H9 (cell line): Measurements from ENCODE around the gene AP1S1. TPM values are rescaled to one million over a fixed set of nuclear protein-coding genes. Genes with fewer than 3 reads are reported as not detected.

Experiments
- DNase-seq: peaks from one replicate; pipeline ENCODE4 v3.0.0-alpha.2; 2017
- H2AFZ ChIP-seq: one replicate; pipeline ENCODE4 v1.6.1; 2013; ENCODE audit warnings: mild to moderate bottlenecking, low read length, control low read depth, moderate library complexity
- H2AK5ac ChIP-seq: 2 replicates; pipeline ENCODE4 v1.6.1; 2013; ENCODE audit warnings: low read length, control low read depth, mixed read lengths; ENCODE audit not compliant: insufficient read length
- H2BK120ac ChIP-seq: one replicate; pipeline ENCODE4 v1.6.1; 2013; ENCODE audit warnings: low read depth, mild to moderate bottlenecking, low read length, control low read depth, inconsistent platforms; ENCODE audit not compliant: poor library complexity, severe bottlenecking
- H2BK12ac ChIP-seq: 2 replicates; pipeline ENCODE4 v1.6.1; 2013; ENCODE audit warnings: low read length, control low read depth, mixed read lengths, low read depth; ENCODE audit not compliant: insufficient read length
- H2BK15ac ChIP-seq: 2 replicates; pipeline ENCODE4 v1.6.1; 2013; ENCODE audit warnings: low read depth, low read length, control low read depth
- H2BK20ac ChIP-seq: one replicate; pipeline ENCODE4 v1.6.1; 2013; ENCODE audit warnings: low read depth, mild to moderate bottlenecking, low read length, control low read depth, inconsistent platforms; ENCODE audit not compliant: poor library complexity, severe bottlenecking
- H2BK5ac ChIP-seq: 2 replicates; pipeline ENCODE4 v1.6.1; 2013; ENCODE audit warnings: low read length, control low read depth, mixed read lengths; ENCODE audit not compliant: insufficient read length
- H3K14ac ChIP-seq: 2 replicates; pipeline ENCODE4 v1.6.1; 2013; ENCODE audit warnings: low read length, control low read depth; ENCODE audit not compliant: insufficient read depth
- H3K18ac ChIP-seq: 2 replicates; pipeline ENCODE4 v1.6.1; 2013; ENCODE audit warnings: low read depth, mild to moderate bottlenecking, mixed read lengths, low read length, control low read depth; ENCODE audit not compliant: insufficient read length
- H3K23ac ChIP-seq: 2 replicates; pipeline ENCODE4 v1.6.1; 2013; ENCODE audit warnings: low read length, control low read depth, mixed read lengths, low read depth; ENCODE audit not compliant: insufficient read length
- H3K23me2 ChIP-seq: 2 replicates; pipeline ENCODE4 v1.6.1; 2013; ENCODE audit warnings: low read depth, mild to moderate bottlenecking, mixed read lengths, low read length, control low read depth; ENCODE audit not compliant: insufficient read length, poor library complexity, severe bottlenecking
- H3K27ac ChIP-seq: 2 replicates; pipeline ENCODE4 v1.5.1; 2013; ENCODE audit warnings: low read length, control low read depth, mixed read lengths, low read depth; ENCODE audit not compliant: insufficient read length
- H3K27me3 ChIP-seq: 2 replicates; pipeline ENCODE4 v1.6.1; 2013; ENCODE audit warnings: low read length, control low read depth, inconsistent platforms; ENCODE audit not compliant: insufficient read depth
- H3K4ac ChIP-seq: 2 replicates; pipeline ENCODE4 v1.6.1; 2013; ENCODE audit warnings: low read depth, mild to moderate bottlenecking, control low read depth, inconsistent platforms, low read length, moderate library complexity
- H3K4me1 ChIP-seq: 2 replicates; pipeline ENCODE4 v1.6.1; 2013; ENCODE audit warnings: low read length, control low read depth, inconsistent platforms; ENCODE audit not compliant: insufficient read depth
- H3K4me2 ChIP-seq: 2 replicates; pipeline ENCODE4 v1.6.1; 2013; ENCODE audit warnings: low read length, control low read depth, mixed read lengths; ENCODE audit not compliant: insufficient read length, insufficient read depth
- H3K56ac ChIP-seq: 2 replicates; pipeline ENCODE4 v1.6.1; 2013; ENCODE audit warnings: low read depth, mild to moderate bottlenecking, mixed read lengths, low read length, control low read depth; ENCODE audit not compliant: insufficient read length
- H3K79me1 ChIP-seq: 2 replicates; pipeline ENCODE4 v1.6.1; 2013; ENCODE audit warnings: low read depth, mild to moderate bottlenecking, moderate library complexity, low read length, control low read depth, inconsistent platforms; ENCODE audit not compliant: insufficient read depth, poor library complexity, severe bottlenecking
- H3K79me2 ChIP-seq: 2 replicates; pipeline ENCODE4 v1.6.1; 2013; ENCODE audit warnings: low read length, control low read depth, inconsistent platforms; ENCODE audit not compliant: insufficient read depth
- H3K9ac ChIP-seq: 2 replicates; pipeline ENCODE4 v1.6.1; 2013; ENCODE audit warnings: low read length, control low read depth, mixed read lengths; ENCODE audit not compliant: insufficient read length; ENCODE audit errors: extremely low read depth
- H3K9me3 ChIP-seq: one replicate; pipeline ENCODE4 v1.6.1; 2013; ENCODE audit warnings: low read depth, low read length, inconsistent platforms; ENCODE audit not compliant: control insufficient read depth
- H3T11ph ChIP-seq: one replicate; pipeline ENCODE4 v1.6.1; 2013; ENCODE audit warnings: mild to moderate bottlenecking, low read length, control low read depth, inconsistent platforms
- H4K20me1 ChIP-seq: one replicate; pipeline ENCODE4 v1.6.1; 2013; ENCODE audit not compliant: control insufficient read depth, insufficient read length, insufficient read depth
- H4K5ac ChIP-seq: 2 replicates; pipeline ENCODE4 v1.6.1; 2013; ENCODE audit warnings: low read depth, mild to moderate bottlenecking, mixed read lengths, low read length, control low read depth; ENCODE audit not compliant: insufficient read length
- H4K8ac ChIP-seq: replicated peaks from 2 replicates; pipeline ENCODE4 v1.6.1; 2013; ENCODE audit warnings: low read length, control low read depth, mixed read lengths, low read depth; ENCODE audit not compliant: insufficient read length
- H4K91ac ChIP-seq: 2 replicates; pipeline ENCODE4 v1.6.1; 2013; ENCODE audit warnings: low read depth, mild to moderate bottlenecking, moderate library complexity, mixed read lengths, low read length, control low read depth; ENCODE audit not compliant: insufficient read length
- H3K27ac Mint-ChIP-seq, 3 experiments: 2 replicates in 2 of 3; 3 replicates in 1 of 3; pipeline ENCODE4 v1.8.0; 2020 to 2021; ENCODE audit warnings: mixed read lengths in 3 of 3, mild to moderate bottlenecking in 1 of 3, moderate library complexity in 1 of 3
- H3K27me3 Mint-ChIP-seq: 2 replicates; pipeline ENCODE4 v1.8.0; 2021; ENCODE audit warnings: low read depth, mild to moderate bottlenecking, moderate library complexity, mixed read lengths
- H3K36me3 Mint-ChIP-seq, 3 experiments: 2 replicates in 2 of 3; 3 replicates in 1 of 3; pipeline ENCODE4 v1.8.0; 2020 to 2021; ENCODE audit warnings: low read depth in 3 of 3, mixed read lengths in 3 of 3; ENCODE audit not compliant: insufficient read depth in 1 of 3
- H3K4me1 Mint-ChIP-seq, 2 experiments: 2 replicates each; pipeline ENCODE4 v1.8.0; 2020; ENCODE audit warnings: mixed read lengths in 2 of 2
- H3K4me3 Mint-ChIP-seq, 2 experiments: 2 replicates in 1 of 2; 3 replicates in 1 of 2; pipeline ENCODE4 v1.8.0; 2020 to 2021; ENCODE audit warnings: mild to moderate bottlenecking in 2 of 2, mixed read lengths in 2 of 2, moderate library complexity in 1 of 2
- H3K9me3 Mint-ChIP-seq, 2 experiments: 2 replicates in 1 of 2; 3 replicates in 1 of 2; pipeline ENCODE4 v1.8.0; 2020; ENCODE audit warnings: mild to moderate bottlenecking in 2 of 2, mixed read lengths in 2 of 2, moderate library complexity in 1 of 2
- CTCF ChIP-seq: fragments of 200-600 bp; sonication (generic); conservative IDR thresholded peaks from 3 replicates; pipeline ENCODE4 v1.8.0; 2021; ENCODE audit warnings: antibody characterized with exemption, mild to moderate bottlenecking
- WGBS: extraction: QIAGEN DNeasy Blood & Tissue Kit; methylation state at CpG from one replicate; pipeline ENCODE4 v1.1.7; 2013; ENCODE audit warnings: missing lambda C conversion rate, low lambda C conversion rate, mixed read lengths; ENCODE audit not compliant: insufficient read length; ENCODE audit errors: extremely low coverage; 5-methylcytosine and 5-hydroxymethylcytosine counted together
- total RNA-seq: library from RNA; stranded (reverse); gene quantifications from 2 replicates; pipeline ENCODE4 v1.2.1, GENCODE V29; 2021

Gene AP1S1
- total RNA-seq, 1 experiment from 2014 or later: 65.2 TPM

GRCh38 chr7:101151908-101152651 lies 2.2 kb upstream of the AP1S1 start:
- Histone ChIP-seq H3K14ac (no peak overlapping the region), H4K8ac (no peak overlapping the region), H3K4me2 (no peak overlapping the region), H4K5ac (no peak overlapping the region), H3K9me3 (no peaks in the 10 kb centered on the region), H2BK12ac (no peak overlapping the region), H3K79me1 (no peaks in the 10 kb centered on the region), H3K4ac (no peak overlapping the region), H3K4me1 (no peaks in the 10 kb centered on the region), H3K23me2 (peaks cover 6% of the 10 kb centered on the region), H4K91ac (no peak overlapping the region), H2BK5ac (no peak overlapping the region), H3K23ac (no peak overlapping the region), H2BK120ac (no peak overlapping the region), H3K27ac (no peak overlapping the region), H3T11ph (no peak overlapping the region), H2AFZ (no peak overlapping the region), H2BK15ac (no peak overlapping the region), H4K20me1 (no peaks in the 10 kb centered on the region), H3K18ac (no peak overlapping the region), H3K27me3 (no peaks in the 10 kb centered on the region; the same call in 1 of the 2 replicates), H3K56ac (no peak overlapping the region), H2BK20ac (no peak overlapping the region), H3K9ac (no peak overlapping the region), H3K79me2 (no peaks in the 10 kb centered on the region), H2AK5ac (no peak overlapping the region)
- WGBS: no CpG with 5 or more reads among the region's 2 CpGs
- peaks cover 12% of the 10 kb centered on the region for H3K27me3 Mint-ChIP-seq
- peaks cover 0 to 9% (median 8%) of the 10 kb centered on the region in 3 experiments; a peak in 3 of 7 replicates for H3K36me3 Mint-ChIP-seq
- H3K27ac Mint-ChIP-seq: no peak overlapping the region
- peaks cover 2 to 8% of the 10 kb centered on the region in 2 experiments; a peak in 4 of 5 replicates for H3K9me3 Mint-ChIP-seq
- H3K4me3 Mint-ChIP-seq: no peak overlapping the region
- TF ChIP-seq CTCF: no peak
- no peak for DNase-seq
- peaks cover 23 to 31% of the 10 kb centered on the region in 2 experiments for H3K4me1 Mint-ChIP-seq
